GM18867 (cell line): Measurements from ENCODE around the gene F9.
"Not testable (repeated sequence)": the region's sequence is repeated elsewhere in the genome, so short reads cannot be mapped to it uniquely, and the experiment has no call there.

Experiments used
- ATAC-seq: cut with Tn5 transposase; IDR thresholded peaks from one replicate; pipeline ENCODE4 v1.9.1; 2021; ENCODE audit warnings: mild to moderate bottlenecking, moderate library complexity; ENCODE audit not compliant: unreplicated experiment

The F9 gene

GRCh38 chrX:139530550-139530949, at the start of gene F9:
F9 (plus strand) TSS chrX:139530739; CDS start chrX:139530765, 26 bp downstream.
- no peak for ATAC-seq

GRCh38 chrX:139483699-139484098, 46.8 kb upstream of the F9 start:
- ATAC-seq = no peak

DNA sequence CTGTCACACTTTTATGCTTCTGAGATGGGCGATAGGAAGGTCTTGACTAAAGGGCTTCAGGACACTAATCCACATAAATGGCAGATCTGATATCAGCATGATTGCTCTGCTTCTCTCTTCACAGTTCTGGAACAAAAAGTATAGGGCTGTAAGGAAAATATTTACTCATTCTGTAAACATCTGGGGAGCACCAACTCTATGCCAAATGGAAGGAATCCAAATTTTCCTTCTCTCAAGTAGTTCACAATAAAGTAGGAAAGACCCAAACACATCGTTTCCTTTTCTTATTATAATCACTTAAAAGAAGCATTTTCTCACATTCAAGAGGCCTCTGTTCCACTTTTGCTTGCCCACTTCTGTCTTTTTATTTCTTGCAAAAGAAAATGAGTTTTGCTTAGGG, 45.9 kb upstream of the F9 start:
- no peak for ATAC-seq

GRCh38 chrX:139495324-139495723, 35.2 kb upstream of the F9 start:
- ATAC-seq = no peak

DNA sequence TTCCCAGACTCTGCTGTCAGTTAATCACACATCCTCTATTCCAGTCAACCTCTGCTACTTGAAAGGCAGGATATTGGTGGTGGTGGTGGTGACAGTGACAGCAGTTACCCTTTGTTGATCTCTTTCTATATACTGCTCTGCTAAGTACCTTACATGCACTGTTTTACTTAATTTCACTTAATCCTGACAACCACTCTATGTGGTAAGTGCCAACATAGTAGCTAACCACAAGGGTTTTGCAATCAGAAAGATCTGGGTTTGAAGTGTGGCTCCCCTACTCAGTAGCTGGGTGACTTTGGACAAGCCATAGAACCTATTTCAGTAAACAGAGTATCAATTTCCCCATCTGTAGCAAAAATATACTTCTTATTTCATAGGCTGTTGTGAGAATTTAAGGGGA, 24.2 kb upstream of the F9 start:
- ATAC-seq = no peak

DNA sequence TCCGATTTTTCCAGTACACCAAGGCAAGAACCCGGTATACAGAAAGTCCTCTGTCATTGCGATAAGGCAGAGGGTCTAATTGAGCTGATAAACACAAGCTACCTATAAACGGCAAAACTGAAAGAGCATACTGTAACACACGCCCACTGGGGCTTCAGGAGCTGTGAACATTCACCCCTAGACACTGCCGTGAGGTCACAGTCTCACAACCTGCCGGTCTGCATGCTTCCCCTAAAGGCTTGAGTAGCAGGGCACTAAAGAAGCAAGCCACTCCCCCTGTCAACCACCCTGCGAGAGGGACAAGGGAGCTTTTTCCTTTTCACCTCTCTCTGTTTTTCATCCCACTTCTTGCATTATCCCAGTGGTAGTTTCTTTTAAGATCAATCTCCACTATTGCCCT, 22.4 kb upstream of the F9 start:
- ATAC-seq = peak; percentile 84

DNA sequence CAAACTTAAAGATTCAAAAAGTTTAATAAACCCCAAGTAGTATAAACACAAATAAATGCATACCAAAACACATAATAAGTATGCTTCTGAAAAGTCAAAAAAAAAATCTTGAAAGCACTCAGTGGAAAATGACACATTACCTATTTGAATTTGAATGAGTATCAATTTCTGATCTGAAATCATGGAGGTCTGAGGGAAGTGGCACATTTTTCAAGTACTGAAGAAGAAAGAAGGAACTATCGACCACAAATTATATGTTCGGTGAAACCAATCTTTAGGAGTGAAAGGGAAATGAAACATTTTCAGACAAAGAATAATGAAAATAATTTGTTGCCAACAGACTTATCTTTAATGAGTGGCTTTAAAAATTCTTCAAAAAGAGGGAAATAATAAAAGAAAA, 12.1 kb upstream of the F9 start:
- peak; percentile 54 for ATAC-seq

DNA sequence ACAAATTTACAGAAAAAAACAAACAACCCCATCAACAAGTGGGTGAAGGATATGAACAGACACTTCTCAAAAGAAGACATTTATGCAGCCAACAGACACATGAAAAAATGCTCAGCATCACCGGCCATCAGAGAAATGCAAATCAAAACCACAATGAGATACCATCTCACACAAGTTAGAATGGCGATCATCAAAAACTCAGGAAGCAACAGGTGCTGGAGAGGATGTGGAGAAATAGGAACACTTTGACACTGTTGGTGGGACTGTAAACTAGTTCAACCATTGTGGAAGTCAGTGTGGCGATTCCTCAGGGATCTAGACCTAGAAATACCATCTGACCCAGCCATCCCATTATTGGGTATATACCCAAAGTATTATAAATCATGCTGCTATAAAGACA, 1.7 kb upstream of the F9 start:
- ATAC-seq = not testable (repeated sequence)

- ATAC-seq = no peak
Observed at GRCh38 chrX:139532834-139533233, 2.3 kb downstream of the F9 start.

DNA sequence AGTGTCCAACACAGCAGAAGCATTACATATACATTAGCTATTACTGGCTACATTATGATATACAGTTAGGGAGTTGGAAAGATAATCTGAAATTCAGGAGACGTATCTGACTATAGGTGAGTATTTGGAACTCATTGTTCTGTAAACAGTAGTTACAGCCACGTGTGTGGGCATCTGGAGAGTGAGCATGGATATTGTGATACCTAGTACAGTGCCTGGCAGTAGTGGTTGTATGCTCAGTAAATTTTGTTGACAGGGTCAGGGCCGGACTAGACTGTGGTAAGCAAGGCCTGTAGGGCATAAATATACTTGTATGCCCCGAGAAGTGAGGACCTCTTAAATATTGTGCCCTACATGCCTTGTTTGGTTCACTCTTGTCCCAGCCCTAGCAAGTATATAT, 2.9 kb downstream of the F9 start:
- no peak for ATAC-seq

DNA sequence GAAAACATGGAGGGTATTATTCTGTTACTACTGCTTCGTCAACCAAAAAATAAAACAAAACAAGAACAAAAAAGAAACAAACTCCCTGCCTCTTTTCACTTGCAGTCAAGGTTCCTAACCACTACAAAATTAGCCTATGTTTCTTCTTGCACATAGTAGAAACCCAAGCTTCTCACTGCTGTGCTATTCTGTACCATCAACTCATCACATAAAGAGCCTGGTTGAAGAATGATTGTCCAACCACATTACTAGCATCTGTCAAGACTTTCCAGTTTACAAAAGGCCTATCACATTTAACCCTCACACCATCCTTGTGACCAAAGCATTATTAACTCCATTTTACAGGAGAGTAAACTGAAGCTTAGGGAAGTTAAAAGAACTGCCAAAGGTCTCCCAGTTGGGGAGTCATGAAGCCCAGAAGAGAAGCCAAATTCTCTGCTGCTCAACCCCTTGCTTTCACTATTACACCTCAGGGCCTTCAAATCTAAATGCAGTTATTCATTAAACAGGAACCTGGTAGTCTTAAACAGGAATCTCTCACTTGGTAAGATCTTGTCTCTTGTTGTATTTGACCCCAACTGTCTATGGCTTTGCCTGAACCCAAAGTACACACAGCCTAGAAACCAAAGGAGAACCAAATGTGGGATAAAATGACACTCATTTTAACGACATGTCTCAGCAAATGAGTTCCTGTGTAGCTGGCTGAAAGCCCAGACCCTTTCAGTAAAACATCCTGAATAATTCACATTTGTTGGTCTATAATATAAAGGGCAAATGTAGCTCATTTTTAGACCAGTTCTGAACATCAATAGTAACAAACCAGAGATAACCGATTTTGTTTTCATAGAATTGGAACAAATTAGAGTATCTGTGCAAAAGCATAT, 8.6 kb downstream of the F9 start:
- peak; percentile 63 for ATAC-seq

DNA sequence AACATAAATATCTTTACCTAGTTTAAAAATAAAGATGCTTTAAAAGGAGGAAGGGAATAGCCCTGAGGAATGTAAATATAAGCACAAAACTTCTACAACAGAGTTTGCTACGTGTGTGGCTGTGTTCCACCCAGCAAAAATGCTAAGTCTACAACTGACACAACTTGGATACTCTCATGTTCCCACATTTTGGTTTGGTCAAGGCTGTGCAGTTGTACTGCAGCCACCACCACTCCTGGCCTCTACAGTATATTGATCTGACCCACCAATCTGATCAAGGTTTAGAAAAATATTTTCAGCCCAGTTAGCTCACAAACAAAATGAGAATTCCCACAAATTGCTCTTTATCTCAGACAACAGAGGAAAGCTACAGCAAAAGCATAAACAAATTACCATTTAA, 12.1 kb downstream of the F9 start:
- ATAC-seq = no peak

DNA sequence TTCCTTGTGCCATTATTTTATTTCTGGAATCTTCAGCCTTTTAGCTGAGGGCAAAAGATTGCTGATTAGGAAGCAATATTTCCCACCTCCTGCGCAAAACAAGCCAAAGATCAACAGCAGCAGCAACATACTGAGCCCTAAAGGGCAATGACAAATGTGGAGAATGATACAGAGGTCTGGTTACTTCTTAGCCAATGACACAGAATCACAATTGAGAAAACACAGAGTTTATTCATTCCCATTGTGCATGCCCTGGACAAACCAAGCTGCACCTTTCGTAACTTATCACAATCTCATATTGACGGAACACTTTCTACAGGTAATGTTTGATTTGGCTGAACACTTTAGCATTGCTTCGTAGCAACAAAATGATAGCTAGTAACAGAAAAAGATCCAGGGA, 13.4 kb downstream of the F9 start:
- no peak for ATAC-seq

DNA sequence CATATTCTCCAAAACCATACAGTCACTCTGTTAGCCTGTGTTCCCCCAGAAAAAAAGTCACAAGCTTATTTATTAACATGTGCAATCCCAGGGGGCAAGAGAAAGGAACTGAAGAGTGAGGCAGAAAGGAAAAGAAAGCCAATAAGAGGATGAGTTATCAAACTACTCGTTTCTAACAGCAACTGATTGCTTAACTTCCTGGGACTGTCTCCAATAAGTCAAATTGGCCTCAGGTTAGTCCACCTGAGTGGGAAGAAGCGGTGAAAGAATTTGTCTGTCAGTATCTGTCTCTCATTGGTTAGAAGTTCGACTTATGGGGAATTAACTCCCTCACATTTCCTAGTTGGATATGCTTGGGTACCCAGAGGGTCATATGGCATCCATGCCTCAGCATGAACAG, 14.1 kb downstream of the F9 start:
- ATAC-seq = no peak

GRCh38 chrX:139554376-139554775, 23.8 kb downstream of the F9 start:
- peak; percentile 39 for ATAC-seq

- no peak for ATAC-seq
Observed at GRCh38 chrX:139554991-139555675, 24.6 kb downstream of the F9 start.

DNA sequence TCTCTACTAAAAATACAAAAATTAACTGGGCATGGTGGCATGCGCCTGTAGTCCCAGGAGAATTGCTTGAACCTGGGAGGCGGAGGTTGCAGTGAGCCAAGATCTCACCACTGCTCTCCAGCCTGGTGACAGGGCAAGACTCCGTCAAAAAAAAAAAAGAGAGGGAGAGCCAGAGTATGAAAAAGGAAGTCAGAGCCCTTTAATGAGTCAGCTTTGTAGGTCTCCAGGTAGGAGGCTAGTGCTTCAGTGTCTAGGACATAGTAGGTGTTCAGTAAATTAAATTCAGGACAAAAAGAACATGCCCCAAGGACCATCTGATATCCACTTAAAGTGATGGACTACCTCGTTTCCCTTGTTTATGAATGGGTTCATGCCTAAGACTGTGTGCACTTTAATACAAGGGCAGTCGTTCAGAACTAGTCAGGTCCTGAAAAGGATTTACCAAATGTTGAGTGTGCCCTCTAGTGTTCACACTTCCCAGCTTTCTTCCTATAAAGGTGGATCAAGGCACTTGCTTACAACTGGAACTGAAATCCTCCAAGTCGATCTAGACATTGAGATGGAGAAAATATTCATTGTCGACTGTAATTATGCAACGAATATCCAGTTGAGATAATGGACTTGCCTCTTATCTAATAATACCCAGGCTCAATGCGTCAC, 29.0 kb downstream of the F9 start:
- ATAC-seq = peak; percentile 90

GRCh38 chrX:139560221-139560620, 29.7 kb downstream of the F9 start:
- no peak for ATAC-seq

GRCh38 chrX:139563251-139563650, 32.7 kb downstream of the F9 start:
- no peak for ATAC-seq

DNA sequence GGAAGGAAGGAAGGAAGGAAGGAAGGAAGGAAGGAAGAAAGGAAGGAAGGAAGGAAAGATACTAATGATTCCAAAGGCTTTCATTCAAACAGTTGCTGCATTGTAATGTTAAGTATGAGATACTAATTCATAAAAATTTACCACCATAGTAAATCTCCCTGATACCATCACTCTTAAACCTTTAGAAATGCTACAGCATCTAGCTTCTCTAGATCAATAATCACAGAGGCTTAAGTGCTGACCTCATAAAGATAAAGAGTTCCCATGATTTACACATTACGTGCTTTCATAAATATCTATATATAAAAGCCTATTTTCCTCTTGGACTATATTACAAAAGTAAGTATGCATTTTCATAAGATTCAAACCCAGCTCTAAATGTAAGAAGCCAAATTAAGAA, 36.4 kb downstream of the F9 start:
- ATAC-seq = no peak

GRCh38 chrX:139581068-139581467, 50.5 kb downstream of the F9 start:
- ATAC-seq = no peak

DNA sequence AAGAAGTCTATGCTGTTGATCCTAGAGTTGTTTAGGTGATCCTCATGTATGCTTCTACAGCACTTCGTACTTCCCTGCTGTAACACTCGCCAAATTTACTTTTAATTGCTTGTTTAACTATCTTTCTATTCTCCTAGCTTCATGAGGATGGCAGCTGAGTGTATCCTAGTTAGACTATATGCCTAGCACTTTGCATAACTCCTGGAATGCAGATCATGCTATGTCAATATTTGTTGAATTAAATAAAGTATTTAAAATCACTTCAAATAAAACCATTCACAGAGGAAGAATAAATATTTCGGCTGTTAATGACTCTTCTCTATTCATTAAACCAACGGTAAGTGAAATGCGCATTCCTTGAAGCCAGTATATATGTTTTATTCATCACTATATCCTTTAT, 55.1 kb downstream of the F9 start:
- no peak for ATAC-seq
